Measurements from ENCODE around the gene DPP8.

- TF ChIP-seq CTCF (IDR thresholded peaks at IDR 0.05) (no peak), POLR2A (IDR thresholded peaks at IDR 0.05) (no peak)
These were observed 98.9 kb downstream of the DPP8 start for GRCh38 chr15:65418596-65418995.
